HepG2 (cell line): ENCODE results near the gene COA1. TPM values are rescaled to one million over a fixed set of nuclear protein-coding genes. Genes with fewer than 3 reads are reported as not detected.

ENCODE experiments used
- ATAC-seq: fragments of 200-7000 bp; cut with Tn5 transposase; 3 replicates; pipeline ENCODE4 v1.9.1; 2020; ENCODE audit warnings: mild to moderate bottlenecking, moderate library complexity
- BruUV-seq: library from RNA; stranded (reverse); fragments of 400-500 nt; replicated peaks from 2 replicates; lab custom pipeline; 2021; lab: Mats Ljungman, UMichigan
- CTCF ChIA-PET: fragments of 300-600 bp; formaldehyde crosslinking; extraction: SDS; loops from one replicate; lab custom pipeline; 2021; ENCODE audit warnings: low total read pairs, inconsistent platforms, low intra/inter-chr PET ratio; lab: Yijun Ruan, JAX
- POLR2A ChIA-PET: fragments of 350-600 bp; sonication (Branson Sonifier 250); formaldehyde crosslinking; loops from one replicate; lab custom pipeline; 2020; ENCODE audit warnings: antibody characterized with exemption, inconsistent platforms; lab: Yijun Ruan, JAX
- DNase-seq: peaks from one replicate; pipeline ENCODE4 v3.0.0-alpha.2; 2015; ENCODE audit warnings: low spot score
- FAIRE-seq: peaks from 3 replicates; lab custom pipeline; 2011; peaks lifted over from hg19 to GRCh38; lab: Jason Lieb, UNC
- H2AFZ ChIP-seq: one replicate; pipeline ENCODE4 v1.6.1; 2011; ENCODE audit warnings: low read length, inconsistent platforms
- H3K27ac ChIP-seq: fragments of 300-600 bp; 3 replicates; pipeline ENCODE4 v1.8.0; 2011; ENCODE audit warnings: mixed run types, mild to moderate bottlenecking, mixed read lengths, low read length, inconsistent platforms; ENCODE audit not compliant: insufficient read depth; ENCODE audit errors: extremely low read length
- H3K27me3 ChIP-seq, 2 experiments: fragments of 200-600 bp in 1 of 2; 2 replicates in 1 of 2; 3 replicates in 1 of 2; pipeline versions ENCODE4 v1.6.0 to v1.8.0; 2011; ENCODE audit warnings: low read length in 2 of 2, mild to moderate bottlenecking in 2 of 2, moderate library complexity in 2 of 2, inconsistent platforms in 1 of 2; ENCODE audit not compliant: insufficient read depth in 2 of 2, control insufficient read depth in 1 of 2
- H3K36me3 ChIP-seq, 2 experiments: fragments of 200-600 bp in 1 of 2; replicated peaks in 1 of 2; 2 replicates in 1 of 2; 3 replicates in 1 of 2; pipeline versions ENCODE4 v1.5.1 to v1.8.0; 2011; ENCODE audit warnings: low read length in 2 of 2, inconsistent platforms in 1 of 2; ENCODE audit not compliant: insufficient read depth in 2 of 2, control insufficient read depth in 1 of 2
- H3K4me1 ChIP-seq: 2 replicates; pipeline ENCODE4 v1.5.1; 2012; ENCODE audit warnings: low read length, inconsistent platforms; ENCODE audit not compliant: insufficient read depth
- H3K4me2 ChIP-seq: 2 replicates; pipeline ENCODE4 v1.6.0; 2011; ENCODE audit warnings: low read depth, low read length, inconsistent platforms
- H3K4me3 ChIP-seq, 3 experiments: fragments of 200-600 bp in 1 of 3; sonication (generic), shearing (Covaris generic) in 1 of 3; replicated peaks in 1 of 3; 2 replicates each; pipeline ENCODE4 v1.5.1; 2011 to 2016; ENCODE audit warnings: low read length in 3 of 3, inconsistent platforms in 2 of 3, low read depth in 2 of 3, mild to moderate bottlenecking in 2 of 3, control low read depth in 1 of 3, mixed read lengths in 1 of 3; ENCODE audit not compliant: insufficient read depth in 1 of 3
- H3K79me2 ChIP-seq: one replicate; pipeline ENCODE4 v1.6.1; 2011; ENCODE audit warnings: low read length, inconsistent platforms; ENCODE audit not compliant: insufficient read depth
- H3K9ac ChIP-seq: 2 replicates; pipeline ENCODE4 v1.6.0; 2011; ENCODE audit warnings: mild to moderate bottlenecking, low read depth, low read length, inconsistent platforms; ENCODE audit not compliant: insufficient read depth
- H3K9me3 ChIP-seq: 2 replicates; pipeline ENCODE4 v1.5.1; 2012; ENCODE audit warnings: mild to moderate bottlenecking, low read length
- H4K20me1 ChIP-seq: 2 replicates; pipeline ENCODE4 v1.6.0; 2011; ENCODE audit warnings: inconsistent platforms, mild to moderate bottlenecking, low read length, moderate library complexity; ENCODE audit not compliant: insufficient read depth
- FOXM1 ChIP-seq: sonication (generic); formaldehyde crosslinking; IDR thresholded peaks from 2 replicates; pipeline ENCODE4 v1.5.0; 2020; ENCODE audit warnings: missing genetic modification reagents
- NBN ChIP-seq: fragments of 450-650 bp; conservative IDR thresholded peaks from 2 replicates; pipeline ENCODE4 v1.6.1; 2017
- PTBP1 ChIP-seq: fragments of 200-400 bp; formaldehyde crosslinking; IDR thresholded peaks from 2 replicates; pipeline ENCODE4 v1.6.1; 2018; ENCODE audit warnings: low read length, low read depth; ENCODE audit not compliant: poor library complexity, severe bottlenecking
- SKIL ChIP-seq: sonication (generic); formaldehyde crosslinking; IDR thresholded peaks from 2 replicates; pipeline ENCODE4 v1.8.0; 2022; ENCODE audit warnings: missing genetic modification reagents, mild to moderate bottlenecking, moderate library complexity, borderline replicate concordance
- SRF ChIP-seq: IDR thresholded peaks from 2 replicates; pipeline ENCODE4 v1.6.1; 2011; ENCODE audit warnings: mild to moderate bottlenecking, low read depth, low read length, moderate library complexity
- ZNF598 ChIP-seq: sonication (generic); formaldehyde crosslinking; IDR thresholded peaks from 2 replicates; pipeline ENCODE4 v1.5.1; 2020; ENCODE audit warnings: mild to moderate bottlenecking, missing genetic modification reagents, borderline replicate concordance
- WGBS: methylation state at CpG from one replicate; pipeline ENCODE4 v1.1.6; 2017; ENCODE audit warnings: low lambda C conversion rate; 5-methylcytosine and 5-hydroxymethylcytosine counted together
- in situ Hi-C: cut with HindIII; loops from 2 replicates; pipeline ENCODE4 v1.10.0; 2017; ENCODE audit warnings: low pct_unique_long_range_greater_than_20kb; ENCODE audit not compliant: extremely low pct_ligation_motif_present
- intact Hi-C: fragments of 100-400 bp; cut with micrococcal nuclease; formaldehyde crosslinking; loops from one replicate; pipeline ENCODE4 v1.10.0; 2022; ENCODE audit not compliant: unreplicated experiment
- polyA plus RNA-seq, 8 experiments: library from polyadenylated mRNA; depleted of rRNA in 3 of 8; stranded (reverse) in 7 of 8; unstranded in 1 of 8; fragments of >200 nt; fragmentation: Illumina TruSeq in 4 of 8; extraction: Trizol in 4 of 8; gene quantifications; 2 replicates each; pipeline versions ENCODE4 v1.2.1 to v1.2.3, GENCODE V29; 2011 to 2016; ENCODE audit warnings: low read depth in 4 of 8, missing spikeins in 1 of 8, mixed read lengths in 1 of 8; ENCODE audit not compliant: insufficient read depth in 1 of 8
- total RNA-seq, 5 experiments: library from RNA; depleted of rRNA; stranded (reverse); fragments of >200 nt; fragmentation: Illumina TruSeq; extraction: Trizol; gene quantifications; 2 replicates each; pipeline ENCODE4 v1.2.3, GENCODE V29; 2016; ENCODE audit warnings: low read depth in 1 of 5
- TF ChIP-seq, protein P1 (sequence below): IDR thresholded peaks from 2 replicates; pipeline ENCODE4 v1.4.0; 2020; ENCODE audit warnings: mild to moderate bottlenecking, missing genetic modification reagents

The COA1 gene
- total and polyA plus RNA-seq, 2 of the 13 experiments (the other 11 are each of a cell fraction or from before 2014, with no cell fraction given) = 33.2 to 65.7 TPM

DNA sequence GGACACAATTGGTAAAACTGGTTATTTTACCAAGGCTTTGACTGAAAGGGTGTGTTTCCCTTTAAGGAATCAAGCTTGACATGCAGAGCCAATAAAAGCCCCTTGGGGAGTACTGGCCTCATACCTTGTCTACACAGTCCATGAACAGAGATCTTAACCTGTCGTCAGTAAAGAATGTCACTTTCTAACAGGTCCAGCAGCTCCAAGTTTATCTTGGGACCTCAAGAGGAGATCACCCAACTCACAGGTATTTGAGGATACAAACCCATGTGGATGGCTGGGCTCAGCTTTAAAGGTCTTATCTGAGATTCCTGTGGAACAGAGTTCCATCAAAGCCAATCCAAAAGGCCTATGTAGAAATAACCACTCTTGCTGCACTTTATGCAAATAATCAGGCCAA, 61.3 kb downstream of the COA1 start:
- DNase-seq = no peak
- ChIA-PET POLR2A (interaction anchor here (0.5 kb wide), 1 partner anchor 10 kb away, joined by 3 read pairs; no protein-coding TSS in a partner anchor), CTCF (no interaction called here)
- no peak for TF ChIP-seq SRF
- TF ChIP-seq ZNF598 (CRISPR knock-in tag) = no peak
- in situ Hi-C loops (no loop called here), intact Hi-C loops (no loop called here)
- no peak overlapping the region for H3K4me3 ChIP-seq
- peaks cover 86% of the 10 kb centered on the region for H3K79me2 ChIP-seq
- H3K27me3 ChIP-seq = no peaks in the 10 kb centered on the region
- H3K9ac ChIP-seq = no peak overlapping the region
- no peak for ATAC-seq
- no peaks in the 10 kb centered on the region for H4K20me1 ChIP-seq
- no peak overlapping the region for H3K27ac ChIP-seq
- H3K9me3 ChIP-seq = no peaks in the 10 kb centered on the region
- no peak for FAIRE-seq
- H3K36me3 ChIP-seq = no peaks in the 10 kb centered on the region
- no peak overlapping the region for H2AFZ ChIP-seq
- BruUV-seq = no TSS peak
- H3K4me1 ChIP-seq = peaks cover 36% of the 10 kb centered on the region
- 87% methylated on average over 1 of the region's 1 CpG for WGBS
- H3K4me2 ChIP-seq = no peak overlapping the region

DNA sequence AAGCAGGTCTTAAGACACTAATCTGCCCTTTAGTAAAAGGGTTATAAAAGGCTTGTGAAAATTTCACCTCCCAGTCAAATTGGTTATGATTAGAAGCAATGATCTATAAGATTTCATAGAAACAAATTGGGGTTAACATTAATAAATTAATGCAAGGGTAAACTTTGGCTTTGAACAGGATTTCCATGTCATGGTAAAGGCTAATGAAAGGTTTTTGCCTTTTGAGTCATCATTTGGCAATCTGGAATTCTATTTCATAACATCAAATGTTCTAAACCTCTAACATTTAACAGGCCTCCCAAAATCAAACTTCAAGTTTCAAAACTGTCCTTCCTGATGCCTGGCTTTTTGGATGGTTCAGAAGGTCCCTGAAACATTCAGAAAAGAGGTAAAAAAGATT, 62.4 kb downstream of the COA1 start:
- FAIRE-seq (no peak), DNase-seq (no peak), ATAC-seq (no peak)
- Histone ChIP-seq H3K79me2 (peaks cover 84% of the 10 kb centered on the region), H3K27me3 (no peaks in the 10 kb centered on the region), H3K9ac (no peak overlapping the region), H3K9me3 (no peaks in the 10 kb centered on the region), H4K20me1 (no peaks in the 10 kb centered on the region), H3K36me3 (no peaks in the 10 kb centered on the region), H3K4me2 (no peak overlapping the region), H3K4me3 (no peak overlapping the region), H3K27ac (no peak overlapping the region), H2AFZ (no peak overlapping the region), H3K4me1 (peaks cover 36% of the 10 kb centered on the region)
- ChIA-PET CTCF (no interaction called here), POLR2A (no interaction called here)
- intact Hi-C loops (no loop called here), in situ Hi-C loops (no loop called here)
- BruUV-seq = no TSS peak
- TF ChIP-seq SKIL (no peak), PTBP1 (no peak), NBN (no peak), FOXM1 (CRISPR knock-in tag) (no peak)
- TF ChIP-seq, protein P1, sequence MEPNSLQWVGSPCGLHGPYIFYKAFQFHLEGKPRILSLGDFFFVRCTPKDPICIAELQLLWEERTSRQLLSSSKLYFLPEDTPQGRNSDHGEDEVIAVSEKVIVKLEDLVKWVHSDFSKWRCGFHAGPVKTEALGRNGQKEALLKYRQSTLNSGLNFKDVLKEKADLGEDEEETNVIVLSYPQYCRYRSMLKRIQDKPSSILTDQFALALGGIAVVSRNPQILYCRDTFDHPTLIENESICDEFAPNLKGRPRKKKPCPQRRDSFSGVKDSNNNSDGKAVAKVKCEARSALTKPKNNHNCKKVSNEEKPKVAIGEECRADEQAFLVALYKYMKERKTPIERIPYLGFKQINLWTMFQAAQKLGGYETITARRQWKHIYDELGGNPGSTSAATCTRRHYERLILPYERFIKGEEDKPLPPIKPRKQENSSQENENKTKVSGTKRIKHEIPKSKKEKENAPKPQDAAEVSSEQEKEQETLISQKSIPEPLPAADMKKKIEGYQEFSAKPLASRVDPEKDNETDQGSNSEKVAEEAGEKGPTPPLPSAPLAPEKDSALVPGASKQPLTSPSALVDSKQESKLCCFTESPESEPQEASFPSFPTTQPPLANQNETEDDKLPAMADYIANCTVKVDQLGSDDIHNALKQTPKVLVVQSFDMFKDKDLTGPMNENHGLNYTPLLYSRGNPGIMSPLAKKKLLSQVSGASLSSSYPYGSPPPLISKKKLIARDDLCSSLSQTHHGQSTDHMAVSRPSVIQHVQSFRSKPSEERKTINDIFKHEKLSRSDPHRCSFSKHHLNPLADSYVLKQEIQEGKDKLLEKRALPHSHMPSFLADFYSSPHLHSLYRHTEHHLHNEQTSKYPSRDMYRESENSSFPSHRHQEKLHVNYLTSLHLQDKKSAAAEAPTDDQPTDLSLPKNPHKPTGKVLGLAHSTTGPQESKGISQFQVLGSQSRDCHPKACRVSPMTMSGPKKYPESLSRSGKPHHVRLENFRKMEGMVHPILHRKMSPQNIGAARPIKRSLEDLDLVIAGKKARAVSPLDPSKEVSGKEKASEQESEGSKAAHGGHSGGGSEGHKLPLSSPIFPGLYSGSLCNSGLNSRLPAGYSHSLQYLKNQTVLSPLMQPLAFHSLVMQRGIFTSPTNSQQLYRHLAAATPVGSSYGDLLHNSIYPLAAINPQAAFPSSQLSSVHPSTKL (CRISPR knock-in tag) = no peak
